Stromal cell of bone marrow (primary cell): ENCODE results near the gene ABLIM1.
A peak's percentile ranks its signal among the peaks of the same experiment; 100 is the strongest.
"Not testable (repeated sequence)": the region's sequence is repeated elsewhere in the genome, so short reads cannot be mapped to it uniquely, and the experiment has no call there.

Experiments
- DNase-seq: peaks from one replicate; pipeline ENCODE4 v3.0.0-alpha.2; 2012; ENCODE audit warnings: low read depth

The ABLIM1 gene

DNA sequence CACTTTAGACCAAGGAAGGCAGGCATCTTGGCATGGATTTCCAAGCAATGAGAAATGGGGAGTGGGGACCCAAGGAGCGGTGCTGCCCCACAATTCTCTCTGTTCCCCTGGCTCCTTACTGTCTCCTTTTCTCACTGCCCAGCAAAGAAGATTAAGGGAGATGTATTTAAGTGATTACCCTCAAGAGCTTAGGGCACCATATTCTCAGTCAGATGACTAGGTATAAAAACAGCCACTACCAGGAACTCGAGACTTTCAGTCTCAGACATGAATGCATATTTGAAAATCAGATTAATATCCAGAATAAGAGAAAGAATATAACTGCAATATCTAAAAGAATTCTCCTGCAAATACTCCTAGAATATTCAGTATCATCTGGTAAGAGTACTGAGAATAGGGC, at the start of gene ABLIM1:
ABLIM1 (minus strand) TSS at position 101 of the 400 bp plus-strand sequence; CDS start at position 26, 75 bp downstream.
- no peak for DNase-seq

DNA sequence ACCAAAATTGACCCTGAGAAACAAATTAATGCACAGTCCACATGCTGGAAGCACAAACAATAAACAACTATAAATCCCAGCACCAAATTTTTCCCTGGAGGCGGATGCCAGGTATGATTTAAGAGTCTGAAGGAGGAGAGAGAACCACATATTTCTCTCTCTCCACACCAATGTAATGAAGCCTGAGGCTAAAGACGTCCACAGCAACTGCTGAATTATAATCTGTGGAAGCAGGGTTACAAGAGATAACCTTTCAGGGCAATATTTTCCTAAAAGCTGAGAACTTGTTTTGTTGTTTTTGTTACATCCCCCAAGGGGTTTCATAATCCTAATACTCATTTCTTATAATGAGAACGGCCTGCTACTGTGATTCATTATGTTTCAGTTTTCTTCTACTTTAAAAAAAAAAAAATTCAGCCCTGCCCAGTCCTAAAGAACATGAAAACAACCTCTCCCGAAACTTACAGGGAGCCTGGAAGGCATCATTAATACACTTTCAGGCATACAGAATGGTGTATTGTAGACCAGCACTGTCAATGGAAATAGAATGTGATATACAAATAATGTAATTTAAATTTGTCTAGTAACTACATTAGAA, 48.5 kb upstream of the ABLIM1 start:
- no peak for DNase-seq

DNA sequence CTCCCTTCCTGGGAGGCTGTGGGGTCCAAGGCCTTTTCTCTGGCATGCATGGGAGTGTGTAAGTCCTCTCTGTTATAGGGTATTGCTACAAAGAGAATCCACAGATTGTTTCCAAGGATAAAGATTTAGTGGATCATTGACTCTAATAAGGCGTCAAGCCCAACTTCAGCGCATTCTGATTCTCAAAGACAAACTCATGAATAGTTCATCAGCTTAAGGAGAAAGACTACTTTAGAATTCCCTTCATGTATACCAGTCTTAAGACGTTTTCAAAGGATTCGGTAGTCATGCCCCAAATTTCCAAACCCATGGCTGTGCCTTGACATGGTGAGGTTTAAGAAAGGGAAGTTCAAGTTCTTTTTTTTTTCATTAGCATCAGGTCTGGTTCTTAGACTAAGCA, 46.6 kb upstream of the ABLIM1 start:
- no peak for DNase-seq

DNA sequence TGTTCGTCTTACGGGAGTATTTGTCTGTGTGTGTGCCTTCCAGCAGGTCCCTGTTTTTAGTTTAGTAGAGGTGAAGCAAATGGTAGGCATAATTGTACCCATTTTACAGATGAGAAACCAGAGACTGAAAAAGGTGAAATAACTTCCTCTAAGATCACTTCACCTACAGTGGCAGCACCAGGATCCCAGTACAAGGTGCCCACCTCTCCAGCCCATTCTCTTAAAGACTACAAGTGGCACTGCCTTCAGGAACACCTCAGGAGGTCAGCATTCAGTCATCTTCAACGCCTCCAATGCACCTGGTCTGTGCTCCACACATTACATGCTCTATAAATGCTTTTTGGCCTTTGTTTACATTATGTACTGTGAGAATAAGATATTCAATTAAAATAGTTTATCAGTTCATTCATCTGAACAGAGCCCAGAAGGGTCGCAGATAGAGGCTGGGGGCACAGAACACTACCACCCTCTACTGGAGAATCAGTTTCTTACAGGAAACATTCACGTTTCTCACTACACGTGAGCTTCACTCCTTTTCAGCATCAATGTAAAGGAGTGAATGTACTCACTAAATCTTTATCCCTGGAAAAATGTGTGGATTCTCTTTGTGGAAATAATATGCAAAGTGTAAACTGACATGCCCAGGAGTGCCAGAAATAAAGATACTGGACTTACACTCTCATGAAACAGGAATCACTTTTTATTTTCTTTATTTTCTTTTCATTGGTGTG, 45.5 kb upstream of the ABLIM1 start:
- DNase-seq = no peak

DNA sequence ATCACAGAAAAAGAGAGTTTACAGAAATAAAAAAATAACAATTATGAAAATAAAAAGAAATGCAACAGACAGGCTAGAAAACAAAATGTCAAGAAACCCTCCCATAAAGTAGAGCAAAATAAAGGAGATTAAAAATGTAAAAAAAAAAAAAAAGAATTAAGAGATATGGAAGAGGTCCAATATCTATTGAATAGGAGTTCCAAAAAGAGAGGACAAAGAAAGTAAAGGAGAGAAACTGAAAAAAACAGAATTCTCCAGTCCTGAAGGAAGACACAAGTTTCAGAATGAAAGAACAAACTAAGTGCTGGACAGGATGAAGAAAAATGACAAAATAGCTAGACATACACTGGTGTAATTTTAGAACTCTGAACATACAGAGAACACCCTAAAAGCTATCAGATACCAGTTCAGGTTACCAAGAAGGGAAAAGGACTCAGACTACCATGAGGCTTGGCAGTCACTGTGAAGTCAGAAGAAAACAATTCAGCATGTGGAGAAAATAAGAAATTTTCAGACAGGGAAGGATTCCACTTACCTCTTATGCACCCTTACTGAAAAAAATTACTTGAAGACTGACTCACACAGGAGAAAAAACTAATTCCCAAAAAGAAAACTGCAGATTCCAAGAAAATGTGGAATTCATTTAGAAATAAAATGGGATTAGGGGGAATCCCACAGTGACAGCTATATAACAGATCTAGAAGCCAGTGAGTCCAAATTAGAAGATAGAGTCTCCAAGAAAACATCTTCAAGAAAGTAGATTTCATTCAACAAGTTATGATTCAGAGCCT, 40.4 kb upstream of the ABLIM1 start:
- DNase-seq = no peak

DNA sequence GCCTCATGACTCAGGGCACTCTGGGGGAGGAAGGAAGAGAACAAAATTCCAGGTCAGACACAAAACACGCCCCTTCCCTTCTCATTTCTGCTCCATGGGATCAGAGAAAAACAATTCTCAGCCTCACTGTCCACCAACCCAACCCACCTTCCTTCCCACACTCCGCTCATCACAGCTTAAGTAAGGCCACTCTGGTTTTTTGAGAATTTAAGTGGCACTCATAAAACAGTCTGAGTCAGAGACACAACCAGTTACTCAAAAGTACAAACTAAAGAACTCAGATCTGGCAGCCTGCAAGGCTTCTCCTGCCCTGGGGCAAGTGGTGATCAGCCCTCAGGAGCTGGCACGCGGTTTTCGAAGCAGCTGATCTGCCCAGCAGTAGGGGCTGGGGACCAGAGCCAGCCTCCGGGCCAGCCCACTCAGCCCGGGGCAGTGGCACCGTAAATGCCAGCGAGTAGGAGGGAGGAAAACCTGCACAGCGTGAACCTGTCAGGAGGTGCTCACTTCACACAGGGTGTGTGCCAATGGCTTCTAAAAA, 39.1 kb upstream of the ABLIM1 start:
- DNase-seq = no peak

DNA sequence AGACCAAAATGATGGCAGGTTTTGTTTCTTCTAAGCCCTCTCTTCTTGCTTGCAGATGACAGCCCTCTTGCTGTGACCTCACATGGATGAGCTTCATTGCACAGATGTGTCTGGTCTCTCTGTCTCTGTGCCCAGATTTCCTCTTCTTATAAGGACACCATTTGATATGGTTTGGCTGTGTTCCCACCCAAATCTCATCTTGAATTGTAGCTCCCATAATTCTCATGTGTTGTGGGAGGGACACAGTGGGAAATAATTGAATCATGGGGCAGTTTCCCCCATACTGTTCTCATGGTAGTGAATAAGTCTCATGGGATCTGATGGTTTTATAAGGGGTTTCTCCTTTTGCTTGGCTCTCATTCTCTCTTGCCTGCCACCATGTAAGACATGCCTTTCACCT, 38.2 kb upstream of the ABLIM1 start:
- not testable (repeated sequence) for DNase-seq

DNA sequence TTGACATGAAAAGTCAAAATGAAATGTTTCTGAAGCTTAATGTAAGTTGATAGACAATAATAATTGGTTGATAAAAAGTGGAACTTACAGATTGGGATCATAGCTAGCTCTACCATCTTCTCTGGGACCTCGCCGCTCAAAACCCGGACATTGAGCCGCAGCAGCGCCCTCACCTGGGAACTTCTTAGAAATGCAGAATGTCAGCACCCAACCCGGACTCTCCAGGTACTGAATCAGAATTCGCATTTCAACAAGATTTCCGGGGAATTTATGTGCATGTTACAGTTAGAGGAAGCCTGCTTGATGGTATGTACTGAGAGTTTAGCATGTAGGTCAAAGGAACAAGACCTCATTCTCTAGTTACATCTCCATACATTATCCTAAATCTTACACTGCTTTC, 36.7 kb upstream of the ABLIM1 start:
- no peak for DNase-seq

DNA sequence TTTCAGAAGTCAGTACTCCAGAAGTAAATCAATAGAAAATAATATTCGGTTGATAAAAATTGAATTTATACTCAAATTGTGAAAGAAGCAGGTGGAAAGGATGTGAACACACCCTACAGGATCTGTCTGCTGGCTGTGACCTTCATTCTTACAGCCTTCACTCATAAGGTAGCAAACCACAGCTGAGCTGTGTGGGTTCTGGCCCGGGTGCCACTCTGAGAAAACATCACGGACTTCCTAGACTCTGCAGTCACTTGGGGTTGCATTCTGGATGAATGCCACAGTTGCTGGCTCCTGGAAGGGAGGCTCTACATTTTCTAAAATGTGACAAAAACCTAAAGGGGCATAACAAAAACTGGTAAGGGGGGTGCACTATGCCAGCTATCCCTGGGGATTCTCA, 36.0 kb upstream of the ABLIM1 start:
- no peak for DNase-seq

DNA sequence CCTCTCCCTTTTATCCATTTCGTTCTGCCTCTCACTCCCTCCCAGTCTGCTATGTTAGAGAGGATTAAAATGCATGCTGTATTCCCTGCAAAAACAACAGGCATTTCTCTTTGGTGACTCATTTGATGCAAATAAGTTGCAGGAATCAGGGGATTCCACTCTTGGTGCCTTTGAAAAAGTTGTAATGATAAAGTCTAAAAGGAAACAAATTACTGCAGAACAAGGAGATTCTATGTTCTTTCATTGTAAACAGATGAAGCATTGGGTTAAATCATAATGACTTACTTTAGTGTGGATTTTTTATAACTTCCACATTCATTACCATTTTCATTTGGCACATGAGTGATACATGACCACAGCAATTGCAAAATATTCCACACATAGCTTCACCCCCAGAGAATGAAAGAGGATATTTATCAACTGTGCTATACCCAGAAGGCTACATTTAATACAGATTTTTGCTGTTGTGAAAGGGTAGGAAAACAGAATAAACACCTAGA, 33.4 kb upstream of the ABLIM1 start:
- DNase-seq = no peak

DNA sequence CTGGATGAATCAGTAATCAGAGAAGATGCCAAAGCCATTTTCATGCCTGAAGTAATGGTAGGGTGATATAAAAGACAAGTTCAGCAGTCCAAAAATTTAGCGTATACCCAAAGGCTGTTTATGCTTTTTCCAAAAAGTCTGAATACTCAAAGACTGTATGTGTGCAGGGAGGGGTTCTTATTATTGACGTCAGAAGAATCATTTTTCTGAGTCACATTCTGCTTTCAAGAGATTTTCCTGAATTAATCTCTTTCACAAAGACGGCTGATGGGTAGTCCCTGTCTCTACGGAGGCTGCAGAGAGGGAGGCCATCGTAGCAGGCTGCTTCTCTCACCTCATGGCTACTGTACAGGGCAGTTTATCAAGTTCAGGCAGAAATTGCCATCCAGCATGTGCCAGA, 30.7 kb upstream of the ABLIM1 start:
- DNase-seq = no peak

DNA sequence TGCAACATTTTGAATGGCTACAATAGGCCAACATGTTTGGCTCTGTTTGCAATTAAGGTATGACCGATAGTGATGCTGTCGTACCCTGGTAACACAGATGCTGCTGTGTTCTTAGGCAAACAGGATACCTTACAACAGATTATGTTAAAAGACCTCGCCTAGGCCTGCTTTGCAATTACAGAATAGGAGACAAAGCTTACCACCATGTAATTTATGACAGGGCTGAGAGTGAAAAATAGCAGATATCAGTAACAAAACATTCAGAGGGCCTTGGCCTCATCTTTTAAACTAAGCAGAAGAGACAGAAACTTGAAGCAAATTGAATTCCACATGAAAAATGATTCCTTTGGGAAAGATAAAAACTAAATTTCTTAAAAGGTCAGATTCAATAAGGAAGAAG, 29.4 kb upstream of the ABLIM1 start:
- DNase-seq = no peak

DNA sequence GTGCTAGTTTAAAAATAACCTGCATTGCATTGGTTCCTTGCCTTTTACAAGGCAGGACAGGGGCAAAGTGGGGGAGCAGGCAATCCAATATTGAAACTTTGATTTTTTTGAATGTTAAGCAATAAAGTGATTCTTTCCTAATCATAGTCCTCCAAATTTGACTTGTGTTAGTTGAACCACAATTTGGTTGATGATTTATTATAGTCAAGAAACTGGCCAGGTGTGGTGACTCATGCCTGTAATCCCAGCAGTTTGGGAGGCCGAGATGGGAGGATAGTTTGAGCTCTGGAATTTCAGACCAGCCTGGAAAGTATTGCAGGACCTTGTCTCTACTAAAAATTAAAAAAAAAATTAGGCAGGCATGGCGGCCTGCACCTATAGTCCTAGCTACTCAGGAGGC, 27.9 kb upstream of the ABLIM1 start:
- no peak for DNase-seq

DNA sequence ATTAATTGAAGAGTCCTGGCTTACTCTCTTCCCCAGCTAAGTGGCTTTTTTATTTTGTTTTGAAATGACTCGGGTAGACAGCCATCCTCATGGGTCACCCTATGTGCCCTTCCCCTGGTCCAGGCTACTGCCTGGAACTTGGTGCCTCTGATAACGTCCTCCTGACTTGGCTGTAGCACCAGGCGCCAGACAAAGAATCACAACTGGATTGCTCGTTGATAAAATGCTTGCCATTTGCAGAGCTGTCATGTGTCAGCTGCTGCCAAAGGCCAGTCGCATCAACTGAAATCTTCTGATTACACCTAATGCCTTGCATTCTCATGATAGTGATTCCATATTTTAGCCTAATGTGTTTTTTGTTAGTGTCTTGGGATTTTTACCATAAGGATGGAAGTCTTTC, 27.4 kb upstream of the ABLIM1 start:
- DNase-seq = no peak

DNA sequence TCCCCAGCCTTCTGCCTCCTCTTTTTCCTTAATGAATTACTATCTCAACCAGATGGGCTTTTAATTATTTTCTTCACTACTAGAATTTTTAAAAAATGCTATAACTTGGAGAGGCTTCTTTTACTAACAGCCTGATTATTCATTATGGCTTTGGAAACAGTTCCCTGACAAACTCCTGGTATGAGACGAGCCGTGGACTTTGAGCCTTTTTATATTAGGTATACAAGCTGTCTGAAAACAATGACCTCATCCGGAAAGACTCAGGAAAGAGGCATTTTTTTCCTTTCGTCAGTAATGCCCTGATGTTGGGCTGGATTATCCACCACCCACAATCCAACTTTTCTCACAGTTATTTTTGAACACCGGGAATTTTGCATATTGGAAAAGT, 26.7 kb upstream of the ABLIM1 start:
- peak; percentile 61 for DNase-seq

DNA sequence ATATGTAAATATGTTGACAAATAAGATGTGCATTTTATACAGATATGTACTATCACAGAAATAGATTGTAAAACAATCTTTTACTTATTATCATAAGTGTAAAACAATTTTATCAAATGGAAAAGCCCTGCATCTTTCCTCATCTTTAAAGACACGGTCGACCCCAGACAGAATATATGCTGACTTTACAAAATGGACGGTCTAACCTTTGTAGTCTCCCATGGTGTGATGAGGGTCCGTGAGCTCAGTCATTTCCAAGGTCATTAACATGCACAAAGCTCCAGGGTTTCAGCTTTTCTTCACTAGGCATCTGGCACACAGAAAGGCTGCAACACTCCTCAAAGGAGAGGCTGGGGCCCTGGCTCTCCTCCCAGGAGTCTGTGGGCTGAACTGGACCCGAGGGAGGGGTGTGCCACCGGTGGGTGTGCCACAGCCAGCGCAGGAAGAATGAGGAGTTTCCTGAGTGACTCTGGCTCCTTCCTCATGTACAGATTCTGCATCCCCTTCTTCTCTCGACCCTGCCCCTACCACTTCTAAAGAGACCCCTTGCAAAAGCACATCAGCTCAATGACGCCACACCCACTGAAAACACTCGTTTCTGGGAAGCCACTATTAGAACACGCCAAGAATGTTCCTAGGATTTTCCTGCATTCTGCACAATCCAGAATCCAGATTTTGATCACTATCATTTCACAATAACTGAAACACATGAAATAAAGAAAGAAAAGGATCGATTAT, 26.2 kb upstream of the ABLIM1 start:
- DNase-seq = peak; percentile 25

DNA sequence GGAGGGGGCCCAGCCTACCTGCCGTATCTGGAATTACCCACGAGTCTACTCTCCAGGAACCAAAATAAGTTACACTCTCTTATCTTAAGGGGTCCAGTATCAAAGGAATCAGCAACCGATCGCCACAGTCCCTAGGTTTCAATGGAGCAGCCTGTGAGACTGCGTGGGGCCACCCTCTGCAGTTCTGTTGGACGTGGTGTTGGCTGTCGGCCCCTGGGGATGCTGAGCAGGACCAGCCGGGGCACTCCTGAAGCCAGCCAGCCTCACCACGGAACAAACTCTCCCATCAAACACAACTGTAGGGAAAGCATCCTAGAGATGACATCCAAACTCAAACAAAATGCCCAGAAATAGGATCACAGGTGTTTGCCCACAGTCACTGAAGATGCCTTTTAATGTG, 25.5 kb upstream of the ABLIM1 start:
- DNase-seq = no peak

DNA sequence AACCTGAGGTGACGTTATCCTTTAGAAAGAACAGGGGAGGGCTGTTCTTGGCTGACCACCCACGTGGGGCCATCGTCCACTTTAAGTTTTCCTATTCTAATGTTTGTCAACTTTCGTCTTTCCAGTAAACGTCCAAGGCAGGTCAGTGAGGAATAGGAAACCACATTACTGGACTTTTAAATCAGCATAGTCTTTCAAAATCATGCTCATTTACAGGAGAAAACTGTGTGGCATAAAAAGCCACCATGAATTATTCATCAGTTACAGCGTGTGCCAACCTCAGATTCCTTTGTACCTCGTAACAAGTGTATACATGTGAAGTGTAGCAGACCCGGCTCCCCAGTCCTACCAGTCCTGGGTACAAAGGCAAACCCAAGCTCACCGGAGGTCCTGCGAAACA, 25.1 kb upstream of the ABLIM1 start:
- DNase-seq = no peak

DNA sequence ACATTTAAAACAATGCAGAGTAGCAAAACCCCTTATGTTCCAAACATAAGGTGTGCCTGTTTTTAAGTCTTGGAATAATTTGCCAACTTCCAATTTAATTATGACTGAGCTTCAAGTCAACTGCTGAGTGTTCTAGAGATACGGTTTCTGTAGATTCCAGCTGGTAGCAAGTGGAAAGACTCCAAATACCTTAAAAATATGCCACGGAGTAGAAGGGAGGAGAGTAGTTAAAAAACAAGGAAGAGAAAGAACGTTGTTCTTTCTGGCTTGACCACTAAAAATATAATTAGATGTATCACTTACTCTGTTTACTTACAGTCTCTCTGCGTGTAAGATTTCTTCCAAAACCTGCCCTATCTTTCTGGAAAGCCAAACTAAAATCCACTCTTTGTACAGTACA, 24.5 kb upstream of the ABLIM1 start:
- no peak for DNase-seq

DNA sequence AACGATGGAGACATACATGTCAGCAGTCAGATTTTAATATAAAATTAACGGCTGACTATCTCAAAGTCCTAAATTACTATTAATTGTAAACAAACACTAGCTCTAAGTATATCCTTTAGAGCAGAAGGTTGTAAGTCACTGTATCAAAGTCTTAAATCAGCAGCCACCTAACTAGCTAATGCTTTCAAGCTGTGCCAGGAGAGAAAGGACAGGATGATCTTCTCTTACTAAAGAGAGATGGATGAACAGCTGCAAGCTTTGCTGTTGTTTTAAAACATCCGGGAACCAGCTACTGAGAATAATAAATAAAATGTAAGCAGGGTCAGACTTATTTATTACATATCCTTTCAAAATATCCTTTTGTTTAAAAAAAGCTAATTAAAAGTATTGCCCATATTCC, 24.0 kb upstream of the ABLIM1 start:
- no peak for DNase-seq

DNA sequence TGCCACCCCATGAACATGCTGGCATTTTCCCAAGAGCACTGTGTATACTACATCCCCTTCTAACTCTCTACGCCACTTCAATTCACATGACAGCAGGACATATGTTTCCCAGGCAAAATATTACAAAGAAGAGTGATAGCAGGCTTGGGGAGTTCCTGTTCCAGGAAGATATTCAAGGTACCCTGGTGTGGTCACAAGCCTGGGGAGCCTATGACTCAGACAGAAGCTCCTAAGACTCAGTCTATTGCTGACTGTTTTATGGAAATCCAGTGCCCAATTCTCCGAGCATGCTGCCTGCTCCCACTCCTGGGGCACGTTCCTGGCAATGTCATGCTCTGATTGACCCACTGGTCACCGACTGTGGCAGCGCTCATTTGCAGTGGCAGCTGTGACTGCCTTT, 23.5 kb upstream of the ABLIM1 start:
- DNase-seq = no peak

DNA sequence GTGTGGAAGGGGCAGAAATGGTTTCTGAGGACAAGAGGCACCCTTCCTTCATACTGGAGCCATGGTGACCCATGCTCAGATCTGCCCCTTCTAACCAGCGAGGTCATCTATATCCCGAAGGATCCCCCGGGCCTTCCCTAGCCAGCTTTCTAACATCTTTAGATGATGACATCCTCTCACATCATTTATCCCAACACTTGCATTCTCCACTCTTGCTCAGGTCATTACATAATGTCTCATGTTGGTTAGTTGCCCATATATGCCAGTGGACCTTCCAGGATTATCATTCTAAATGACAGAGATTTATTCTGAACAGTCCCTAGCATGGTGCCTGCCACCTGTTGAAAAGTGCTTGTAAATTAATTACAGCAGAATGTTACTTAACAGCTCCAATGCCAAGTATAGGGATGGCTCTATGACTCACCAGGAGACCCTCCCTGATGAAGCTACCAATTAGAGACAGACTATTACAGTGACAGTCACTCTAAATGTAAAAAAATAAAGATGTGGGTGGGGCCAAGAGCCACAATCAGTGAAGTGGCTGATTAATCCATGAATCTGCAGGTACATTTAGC, 22.6 kb upstream of the ABLIM1 start:
- DNase-seq = no peak
